ENCODE measurements around the gene PAX4. TPM values are rescaled to one million over a fixed set of nuclear protein-coding genes. Genes with fewer than 3 reads are reported as not detected.

Gene PAX4
- total RNA-seq, 4 donors from 2014 or later, result 0.41 to 5.0 TPM; not detected in 2

GRCh38 chr7:127650847-127651555, 33.1 kb upstream of the PAX4 start:
- H3K4me1 ChIP-seq, result peaks cover 6 to 37% (median 19%) of the 10 kb centered on the region in 4 donors
- TF ChIP-seq POLR2AphosphoS5 (IDR thresholded peaks at IDR 0.05), result no peak
- TF ChIP-seq POLR2A (IDR thresholded peaks at IDR 0.05), result no peak
- TF ChIP-seq EP300 (IDR thresholded peaks at IDR 0.05; ENCODE audit: low read depth), result no peak
- TF ChIP-seq CTCF (IDR thresholded peaks at IDR 0.05), result no peak
- peak; percentile 9 for DNase-seq
- H3K27ac ChIP-seq, result peak overlapping the region; percentile 88 to 96 (median 90)
- 29 to 53% methylated on average over 10 to 28 of the region's 29 CpGs for WGBS, 2 donors (ENCODE audit: low coverage in 1 of 2)
- H3K4me3 ChIP-seq, result peak overlapping the region; percentile 26 to 98 (median 84)
- in situ Hi-C loops (cut with MboI; ENCODE audit: low pct_ligation_motif_present in 1 of 4, low pct_unique_long_range_greater_than_20kb in 1 of 4, low sequenced_read_pairs in 3 of 4), result no loop called here
- intact Hi-C loops (cut with DNase I; ENCODE audit: low total_unique reads), result no loop called here
- no peaks in the 10 kb centered on the region for H3K27me3 ChIP-seq
- H3K9me3 ChIP-seq, result no peaks in the 10 kb centered on the region
- H3K36me3 ChIP-seq, result no peaks in the 10 kb centered on the region

- intact Hi-C loops (cut with DNase I; ENCODE audit: low total_unique reads) (loop anchor here (10.0 kb wide), 1 partner anchor 54 kb away; the partner anchor contains the start of gene FSCN3), in situ Hi-C loops (cut with MboI; ENCODE audit: low pct_ligation_motif_present in 1 of 4, low pct_unique_long_range_greater_than_20kb in 1 of 4, low sequenced_read_pairs in 3 of 4) (loop anchor here in 1 of 4 donors (10.0 kb wide), 1 partner anchor 54 kb away; the partner anchor contains the start of gene FSCN3)
- Histone ChIP-seq H3K27me3 (no peaks in the 10 kb centered on the region), H3K36me3 (no peaks in the 10 kb centered on the region), H3K9me3 (no peaks in the 10 kb centered on the region), H3K27ac (no peak overlapping the region), H3K4me3 (no peak overlapping the region), H3K4me1 (peaks cover under 1 to 20% (median 15%) of the 10 kb centered on the region in 4 donors)
- 84 to 88% methylated on average over 2 of the region's 2 CpGs for WGBS, 2 donors (ENCODE audit: low coverage in 1 of 2)
- no peak for DNase-seq
- TF ChIP-seq CTCF (IDR thresholded peaks at IDR 0.05) (no peak), EP300 (IDR thresholded peaks at IDR 0.05; ENCODE audit: low read depth) (no peak), POLR2AphosphoS5 (IDR thresholded peaks at IDR 0.05) (no peak), POLR2A (IDR thresholded peaks at IDR 0.05) (no peak)
Observed at GRCh38 chr7:127648986-127649385, 31.0 kb upstream of the PAX4 start.

GRCh38 chr7:127647636-127648035, 29.7 kb upstream of the PAX4 start:
- Histone ChIP-seq H3K27ac (no peak overlapping the region), H3K9me3 (no peaks in the 10 kb centered on the region), H3K4me1 (peaks cover 0 to 7% (median 2%) of the 10 kb centered on the region in 4 donors), H3K4me3 (no peak overlapping the region), H3K27me3 (no peaks in the 10 kb centered on the region), H3K36me3 (no peaks in the 10 kb centered on the region)
- intact Hi-C loops (cut with DNase I; ENCODE audit: low total_unique reads), result loop anchor here (10.0 kb wide), 1 partner anchor 53 kb away; the partner anchor contains the start of gene FSCN3
- WGBS, 2 donors (ENCODE audit: low coverage in 1 of 2), result 93 to 100% methylated on average over 2 to 8 of the region's 8 CpGs
- no peak for TF ChIP-seq POLR2A (IDR thresholded peaks at IDR 0.05)
- TF ChIP-seq EP300 (IDR thresholded peaks at IDR 0.05; ENCODE audit: low read depth), result no peak
- TF ChIP-seq CTCF (IDR thresholded peaks at IDR 0.05), result no peak
- no peak for TF ChIP-seq POLR2AphosphoS5 (IDR thresholded peaks at IDR 0.05)
- in situ Hi-C loops (cut with MboI; ENCODE audit: low pct_ligation_motif_present in 1 of 4, low pct_unique_long_range_greater_than_20kb in 1 of 4, low sequenced_read_pairs in 3 of 4), result loop anchor here in 1 of 4 donors (10.0 kb wide), 1 partner anchor 53 kb away; the partner anchor contains the start of gene FSCN3
- DNase-seq, result no peak

GRCh38 chr7:127644484-127644883, 26.5 kb upstream of the PAX4 start:
- Histone ChIP-seq H3K27me3 (no peaks in the 10 kb centered on the region), H3K9me3 (no peaks in the 10 kb centered on the region), H3K4me1 (no peaks in the 10 kb centered on the region), H3K4me3 (no peak overlapping the region), H3K27ac (no peak overlapping the region), H3K36me3 (no peaks in the 10 kb centered on the region)
- intact Hi-C loops (cut with DNase I; ENCODE audit: low total_unique reads) (loop anchor here (10.0 kb wide), 1 partner anchor 50 kb away; the partner anchor contains the start of gene FSCN3), in situ Hi-C loops (cut with MboI; ENCODE audit: low pct_ligation_motif_present in 1 of 4, low pct_unique_long_range_greater_than_20kb in 1 of 4, low sequenced_read_pairs in 3 of 4) (loop anchor here in 1 of 4 donors (10.0 kb wide), 1 partner anchor 50 kb away; the partner anchor contains the start of gene FSCN3)
- no peak for DNase-seq
- TF ChIP-seq POLR2AphosphoS5 (IDR thresholded peaks at IDR 0.05), result no peak
- TF ChIP-seq POLR2A (IDR thresholded peaks at IDR 0.05), result no peak
- TF ChIP-seq CTCF (IDR thresholded peaks at IDR 0.05), result no peak
- TF ChIP-seq EP300 (IDR thresholded peaks at IDR 0.05; ENCODE audit: low read depth), result no peak
- 59 to 66% methylated on average over 2 of the region's 2 CpGs for WGBS, 2 donors (ENCODE audit: low coverage in 1 of 2)
